Activated CD4-positive, alpha-beta memory T cell treated with anti-CD3 and anti-CD28 coated beads, Interleukin-2, amount 10 ng/mL, durations not matched to agents 7 days and 5 days (primary cell): ENCODE measurements around the gene METAP1. TPM values are rescaled to one million over a fixed set of nuclear protein-coding genes. Genes with fewer than 3 reads are reported as not detected.
"Not testable (repeated sequence)": the region's sequence is repeated elsewhere in the genome, so short reads cannot be mapped to it uniquely, and the experiment has no call there.

Experiments used
- CTCF ChIA-PET: fragments of 350-600 bp; sonication (Branson Sonifier 250); formaldehyde crosslinking; loops from one replicate; lab custom pipeline; 2021; ENCODE audit warnings: antibody characterized with exemption, inconsistent platforms; lab: Charles Lee
- POLR2A ChIA-PET: fragments of 350-600 bp; sonication (Branson Sonifier 250); formaldehyde crosslinking; loops from one replicate; lab custom pipeline; 2021; ENCODE audit warnings: antibody characterized with exemption; lab: Charles Lee
- DNase-seq: peaks from one replicate; pipeline ENCODE4 v3.0.0-alpha.2; 2020
- H3K27ac Mint-ChIP-seq: one replicate; pipeline ENCODE4 v1.8.0; 2021; ENCODE audit warnings: mild to moderate bottlenecking, mixed read lengths
- H3K27me3 Mint-ChIP-seq: one replicate; pipeline ENCODE4 v1.8.0; 2021; ENCODE audit warnings: mixed read lengths
- H3K36me3 Mint-ChIP-seq: one replicate; pipeline ENCODE4 v1.8.0; 2021; ENCODE audit warnings: low read depth, mixed read lengths
- H3K4me1 Mint-ChIP-seq: one replicate; pipeline ENCODE4 v1.8.0; 2021; ENCODE audit warnings: mixed read lengths
- H3K4me3 Mint-ChIP-seq: one replicate; pipeline ENCODE4 v1.8.0; 2021; ENCODE audit warnings: mild to moderate bottlenecking, mixed read lengths
- H3K9me3 Mint-ChIP-seq: one replicate; pipeline ENCODE4 v1.8.0; 2021; ENCODE audit warnings: mixed read lengths
- total RNA-seq, 2 experiments: library from RNA; stranded (reverse); gene quantifications; one replicate each; pipeline ENCODE4 v1.2.3, GENCODE V29; 2021

The METAP1 gene
- total RNA-seq, 2 experiments from 2014 or later: 41.5 to 44.9 TPM

GRCh38 chr4:98976716-98977115 is 18.8 kb upstream of the METAP1 start:
- CTCF ChIA-PET: no interaction called here
- POLR2A ChIA-PET: no interaction called here
- no peaks in the 10 kb centered on the region for H3K4me1 Mint-ChIP-seq
- H3K27ac Mint-ChIP-seq: no peak overlapping the region
- no peaks in the 10 kb centered on the region for H3K36me3 Mint-ChIP-seq
- peaks cover 4% of the 10 kb centered on the region for H3K27me3 Mint-ChIP-seq
- no peaks in the 10 kb centered on the region for H3K9me3 Mint-ChIP-seq
- no peak for DNase-seq
- H3K4me3 Mint-ChIP-seq: no peak overlapping the region

DNA sequence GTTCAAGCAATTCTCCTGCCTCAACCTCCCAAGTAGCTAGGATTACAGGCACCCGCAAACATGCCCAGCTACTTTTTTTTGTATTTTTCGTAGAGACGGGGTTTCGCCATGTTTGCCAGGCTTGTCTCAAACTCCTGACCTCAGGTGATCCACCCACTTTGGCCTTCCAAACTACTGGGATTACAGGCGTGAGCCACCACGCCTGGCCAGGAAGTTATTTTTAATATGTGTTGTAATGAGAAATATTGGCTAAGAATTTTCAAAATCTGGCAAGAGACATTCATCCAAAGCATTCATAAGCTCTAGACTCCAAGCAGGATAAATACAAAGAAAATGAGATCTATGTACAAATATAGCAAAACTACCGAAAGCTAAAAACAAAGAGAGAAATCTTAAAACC is 18.0 kb upstream of the METAP1 start:
- H3K4me1 Mint-ChIP-seq: no peaks in the 10 kb centered on the region
- H3K27ac Mint-ChIP-seq: no peak overlapping the region
- no peak overlapping the region for H3K4me3 Mint-ChIP-seq
- no peaks in the 10 kb centered on the region for H3K36me3 Mint-ChIP-seq
- CTCF ChIA-PET: no interaction called here
- H3K27me3 Mint-ChIP-seq: peaks cover 4% of the 10 kb centered on the region
- POLR2A ChIA-PET: no interaction called here
- no peak for DNase-seq
- no peaks in the 10 kb centered on the region for H3K9me3 Mint-ChIP-seq

DNA sequence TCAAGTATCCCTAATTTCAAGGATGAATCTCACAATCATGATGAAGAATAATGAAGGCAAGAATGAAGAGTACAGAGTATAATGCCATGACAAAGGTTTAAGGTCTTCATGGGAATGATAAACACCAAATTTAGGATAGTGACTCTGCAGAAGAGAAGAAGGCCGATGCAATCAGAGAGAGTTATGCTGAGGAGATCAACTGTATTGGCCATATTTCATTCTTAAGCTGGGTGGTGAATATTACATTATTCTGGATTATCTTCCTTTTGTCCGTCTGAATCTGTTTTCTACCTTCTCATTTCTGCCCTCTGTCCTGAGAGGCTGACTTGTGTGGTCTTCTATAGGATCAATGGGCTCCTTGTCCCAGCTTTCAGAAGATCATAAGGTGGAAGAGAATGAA is 7.8 kb upstream of the METAP1 start:
- Mint-ChIP-seq H3K4me1 (no peaks in the 10 kb centered on the region), H3K27ac (no peak overlapping the region), H3K27me3 (no peaks in the 10 kb centered on the region), H3K9me3 (no peaks in the 10 kb centered on the region), H3K36me3 (no peaks in the 10 kb centered on the region), H3K4me3 (no peak overlapping the region)
- CTCF ChIA-PET: no interaction called here
- no peak for DNase-seq
- POLR2A ChIA-PET: no interaction called here

- H3K27me3 Mint-ChIP-seq, H3K9me3 Mint-ChIP-seq, DNase-seq, H3K36me3 Mint-ChIP-seq, H3K27ac Mint-ChIP-seq, H3K4me3 Mint-ChIP-seq: not testable (repeated sequence)
- POLR2A ChIA-PET: interaction anchor here (1.1 to 5.7 kb wide), 4 partner anchors 51 to 525 kb away, joined by 3 to 91 read pairs (median 4); partner anchors contain the start of genes ADH5 and EIF4E
- peaks cover 21% of the 10 kb centered on the region for H3K4me1 Mint-ChIP-seq
- CTCF ChIA-PET: interaction anchor here (1.0 to 6.1 kb wide), 3 partner anchors 64 to 525 kb away, joined by 3 to 181 read pairs (median 4); no protein-coding TSS in a partner anchor
Observed at GRCh38 chr4:98992835-98993234, 2.7 kb upstream of the METAP1 start.

- Mint-ChIP-seq H3K9me3 (no peaks in the 10 kb centered on the region), H3K4me1 (peaks cover 26% of the 10 kb centered on the region), H3K27ac (no peak overlapping the region), H3K4me3 (no peak overlapping the region), H3K27me3 (no peaks in the 10 kb centered on the region), H3K36me3 (peaks cover 4% of the 10 kb centered on the region)
- ChIA-PET CTCF (interaction anchor here (1.0 to 6.1 kb wide), 7 partner anchors 14 to 526 kb away, joined by 3 to 181 read pairs (median 7); partner anchors contain the start of gene EIF4E), POLR2A (interaction anchor here (1.1 to 5.7 kb wide), 6 partner anchors 50 to 526 kb away, joined by 3 to 91 read pairs (median 7); partner anchors contain the start of genes ADH5 and EIF4E)
- no peak for DNase-seq
Observed at GRCh38 chr4:98993419-98994071, 2.0 kb upstream of the METAP1 start.

DNA sequence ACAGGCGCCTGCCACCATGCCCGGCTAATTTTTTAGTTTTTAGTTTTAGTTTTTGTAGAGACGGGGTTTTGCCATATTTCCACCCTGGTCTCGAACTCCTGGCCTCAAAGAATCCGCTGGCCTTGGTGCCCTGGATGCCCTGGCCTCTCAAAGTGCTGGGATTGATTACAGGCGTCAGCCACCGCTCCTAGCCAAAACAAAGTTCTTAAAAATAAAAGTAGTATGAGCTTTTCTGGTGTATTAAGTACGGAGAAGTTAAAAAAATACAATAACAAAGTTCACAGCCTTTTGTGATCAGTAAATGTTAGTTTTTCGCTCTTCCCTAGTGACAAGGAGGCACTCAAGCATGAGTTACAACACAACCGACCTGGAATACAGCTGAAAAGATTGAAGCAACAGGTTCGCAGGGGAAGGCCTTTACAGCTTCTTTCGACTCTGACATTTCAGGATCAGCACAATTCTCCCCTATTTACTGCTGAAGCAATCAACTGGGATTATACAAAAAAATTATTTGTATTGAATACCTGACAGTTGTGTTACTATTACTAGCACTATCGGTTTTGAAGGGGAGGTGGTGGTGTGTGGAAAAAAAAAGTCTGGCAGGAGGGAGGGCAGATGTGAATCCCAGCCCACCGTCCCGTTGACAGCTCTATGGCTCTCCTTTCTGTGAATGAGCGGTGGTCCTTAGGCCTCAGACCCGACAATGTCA is 893 bp upstream of the METAP1 start:
- Mint-ChIP-seq H3K4me1 (peaks cover 26% of the 10 kb centered on the region), H3K27ac (peak overlapping the region; percentile 98), H3K36me3 (peaks cover 4% of the 10 kb centered on the region), H3K9me3 (no peaks in the 10 kb centered on the region), H3K4me3 (peak overlapping the region; percentile 79), H3K27me3 (no peaks in the 10 kb centered on the region)
- no peak for DNase-seq
- CTCF ChIA-PET: interaction anchor here (0.7 to 6.1 kb wide), 56 partner anchors 8 to 852 kb away, joined by 3 to 181 read pairs (median 5); partner anchors contain the start of genes ADH5, EIF4E, RAP1GDS1 and STPG2
- POLR2A ChIA-PET: interaction anchor here (0.8 to 5.7 kb wide), 23 partner anchors 10 to 846 kb away, joined by 3 to 91 read pairs (median 5); partner anchors contain the start of genes ADH5, EIF4E, RAP1GDS1 and TSPAN5

DNA sequence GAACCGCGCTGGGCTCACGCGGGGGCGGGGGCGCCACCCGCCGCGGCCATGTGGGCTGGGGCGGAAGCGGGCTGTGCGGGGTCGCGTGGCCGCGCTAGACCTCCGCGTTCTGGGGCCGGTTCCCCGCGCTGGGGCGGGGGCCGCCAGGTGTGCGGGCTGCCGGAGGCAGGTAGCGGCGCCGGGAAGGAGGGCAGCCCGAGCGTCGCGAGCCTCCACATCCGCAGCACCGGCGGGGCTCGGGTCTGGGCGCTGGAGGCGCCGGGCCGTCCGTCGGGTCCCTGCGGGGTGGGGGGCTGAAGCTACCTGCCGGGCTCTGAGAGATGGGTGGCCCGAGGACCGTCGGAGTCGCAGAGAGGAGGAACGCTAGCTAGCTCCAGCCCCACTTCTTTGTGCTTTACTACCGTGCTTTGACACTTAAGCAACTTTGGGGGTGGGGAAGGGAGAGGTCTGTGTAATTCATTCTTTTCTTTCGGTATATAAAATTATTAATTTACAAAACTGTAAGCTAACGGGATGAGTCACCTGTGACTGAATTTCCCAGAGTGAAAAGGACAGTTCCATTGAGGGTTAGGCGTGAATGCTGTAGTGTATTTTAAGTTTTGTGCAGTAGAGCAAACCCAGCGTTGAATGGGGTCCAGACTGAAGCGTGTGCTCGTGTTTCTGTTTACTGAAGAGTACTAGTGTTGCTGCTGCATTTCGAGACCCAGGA is 689 bp downstream of the METAP1 start:
- H3K9me3 Mint-ChIP-seq: no peaks in the 10 kb centered on the region
- H3K4me3 Mint-ChIP-seq: peak overlapping the region; percentile 70
- H3K36me3 Mint-ChIP-seq: peaks cover 9% of the 10 kb centered on the region
- peaks cover 31% of the 10 kb centered on the region for H3K4me1 Mint-ChIP-seq
- no peak for DNase-seq
- no peaks in the 10 kb centered on the region for H3K27me3 Mint-ChIP-seq
- CTCF ChIA-PET: interaction anchor here (0.9 to 6.1 kb wide), 19 partner anchors 23 to 955 kb away, joined by 3 to 181 read pairs (median 8); partner anchors contain the start of genes ADH5, EIF4E and STPG2
- POLR2A ChIA-PET: interaction anchor here (0.6 to 5.7 kb wide), 15 partner anchors 10 to 848 kb away, joined by 3 to 91 read pairs (median 7); partner anchors contain the start of genes ADH5, EIF4E, RAP1GDS1 and TSPAN5
- peak overlapping the region; percentile 4 for H3K27ac Mint-ChIP-seq

DNA sequence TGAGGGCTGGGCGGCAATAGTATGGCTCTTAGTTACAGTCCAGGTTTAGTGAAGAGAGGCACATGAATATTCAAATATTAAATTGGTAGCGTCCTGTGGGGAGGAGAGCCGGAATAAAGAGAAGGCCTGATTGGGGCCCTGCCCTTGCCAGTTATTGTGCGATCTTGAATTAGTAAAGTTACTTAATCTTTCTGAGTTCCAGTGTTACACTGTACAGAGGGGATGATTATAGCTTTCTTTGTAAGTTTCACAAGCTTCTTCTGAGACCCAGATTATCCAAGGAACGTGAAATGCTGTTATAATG is 1.2 kb downstream of the METAP1 start:
- Mint-ChIP-seq H3K27me3 (no peaks in the 10 kb centered on the region), H3K9me3 (no peaks in the 10 kb centered on the region), H3K36me3 (peaks cover 9% of the 10 kb centered on the region), H3K4me1 (peaks cover 31% of the 10 kb centered on the region), H3K27ac (peak overlapping the region; percentile 4), H3K4me3 (peak overlapping the region; percentile 70)
- CTCF ChIA-PET: interaction anchor here (1.1 to 6.1 kb wide), 6 partner anchors 28 to 408 kb away, joined by 3 to 181 read pairs (median 23); partner anchors contain the start of genes ADH5 and EIF4E
- no peak for DNase-seq
- POLR2A ChIA-PET: interaction anchor here (0.6 to 5.7 kb wide), 11 partner anchors 9 to 736 kb away, joined by 3 to 91 read pairs (median 10); partner anchors contain the start of genes ADH5, EIF4E, RAP1GDS1 and TSPAN5

DNA sequence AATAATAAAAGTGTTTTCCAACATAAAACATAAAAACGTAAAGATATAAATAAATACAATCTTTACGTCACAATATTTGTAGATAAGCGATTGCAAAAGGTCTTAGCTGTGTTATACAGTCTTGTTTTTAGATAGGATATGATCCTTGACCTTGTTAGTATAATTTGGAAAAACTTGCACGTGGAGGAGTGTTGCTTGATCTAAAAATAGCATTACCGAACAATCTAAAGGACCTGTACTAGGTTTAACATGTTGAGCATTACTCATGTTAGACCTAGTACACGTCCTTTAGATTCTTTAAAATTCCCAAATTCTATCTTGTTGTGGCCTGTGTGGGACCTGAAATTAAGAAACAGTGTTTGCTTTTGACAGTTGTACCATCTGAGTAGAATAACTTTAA is 1.6 kb downstream of the METAP1 start:
- CTCF ChIA-PET: interaction anchor here (1.1 to 6.1 kb wide), 3 partner anchors 38 to 91 kb away, joined by 3 to 181 read pairs (median 3); partner anchors contain the start of gene ADH5
- no peak for DNase-seq
- H3K4me3 Mint-ChIP-seq: peak overlapping the region; percentile 25
- H3K4me1 Mint-ChIP-seq: peaks cover 31% of the 10 kb centered on the region
- no peaks in the 10 kb centered on the region for H3K9me3 Mint-ChIP-seq
- POLR2A ChIA-PET: interaction anchor here (1.2 to 5.7 kb wide), 5 partner anchors 59 to 339 kb away, joined by 3 to 91 read pairs (median 31); partner anchors contain the start of genes ADH5, EIF4E and TSPAN5
- H3K27ac Mint-ChIP-seq: no peak overlapping the region
- H3K36me3 Mint-ChIP-seq: peaks cover 9% of the 10 kb centered on the region
- no peaks in the 10 kb centered on the region for H3K27me3 Mint-ChIP-seq

GRCh38 chr4:98998551-98998950 is 3.0 kb downstream of the METAP1 start:
- DNase-seq: no peak
- peaks cover 36% of the 10 kb centered on the region for H3K4me1 Mint-ChIP-seq
- CTCF ChIA-PET: interaction anchor here (1.1 to 4.4 kb wide), 3 partner anchors 56 to 71 kb away, joined by 3 to 20 read pairs (median 3); no protein-coding TSS in a partner anchor

DNA sequence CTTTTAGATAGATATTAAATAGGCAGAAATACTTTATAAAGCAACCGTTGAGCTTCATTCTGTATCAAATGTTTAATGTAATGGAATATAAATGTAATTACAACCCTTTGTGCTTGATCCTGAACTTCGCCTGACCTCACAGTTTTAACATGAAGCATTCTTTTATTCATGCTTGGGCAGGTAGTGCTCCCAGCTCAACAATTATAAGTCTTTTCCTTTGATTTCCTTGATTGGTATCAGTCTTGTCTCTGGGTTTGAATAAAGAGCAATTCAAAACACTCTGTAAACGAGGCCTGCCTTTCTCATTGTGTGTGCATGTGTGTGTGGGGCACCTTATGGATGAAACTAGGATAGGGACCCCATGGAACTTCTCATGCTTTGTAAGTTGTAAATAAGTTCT is 6.8 kb downstream of the METAP1 start:
- Mint-ChIP-seq H3K27me3 (no peaks in the 10 kb centered on the region), H3K9me3 (no peaks in the 10 kb centered on the region), H3K27ac (no peak overlapping the region), H3K4me3 (no peak overlapping the region), H3K4me1 (peaks cover 21% of the 10 kb centered on the region), H3K36me3 (peaks cover 9% of the 10 kb centered on the region)
- CTCF ChIA-PET: interaction anchor here (4.4 kb wide), 1 partner anchor 54 kb away, joined by 20 read pairs; no protein-coding TSS in a partner anchor
- POLR2A ChIA-PET: interaction anchor here (1.7 kb wide), 1 partner anchor 54 kb away, joined by 5 read pairs; no protein-coding TSS in a partner anchor
- DNase-seq: no peak

More at GRCh38 chr4:98998551-98998950, 3.0 kb downstream of the METAP1 start:
- no peaks in the 10 kb centered on the region for H3K9me3 Mint-ChIP-seq
- POLR2A ChIA-PET: interaction anchor here (1.2 to 1.5 kb wide), 2 partner anchors 70 to 341 kb away, joined by 3 to 5 read pairs; partner anchors contain the start of genes EIF4E and TSPAN5
- H3K36me3 Mint-ChIP-seq: peaks cover 9% of the 10 kb centered on the region
- H3K27me3 Mint-ChIP-seq: no peaks in the 10 kb centered on the region
- no peak overlapping the region for H3K4me3 Mint-ChIP-seq
- no peak overlapping the region for H3K27ac Mint-ChIP-seq

DNA sequence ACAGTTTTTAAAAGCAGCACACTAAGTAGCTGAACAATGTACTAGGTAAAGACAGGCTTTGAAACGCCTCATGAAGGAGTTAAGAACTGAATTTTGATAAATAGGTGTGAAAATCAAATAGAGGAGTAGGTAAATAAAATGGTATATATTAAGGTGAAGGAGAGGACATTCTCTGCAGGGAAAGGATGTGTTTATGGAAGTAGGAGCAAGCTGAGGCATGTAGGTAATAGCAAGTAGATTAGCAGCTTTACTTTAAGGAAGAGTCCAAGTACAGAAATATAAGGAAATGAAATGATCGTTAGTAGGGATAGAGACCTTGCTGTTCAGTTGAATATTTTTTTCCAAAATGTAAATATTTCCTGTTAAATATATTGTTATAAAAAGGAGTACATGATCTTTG is 12.5 kb downstream of the METAP1 start:
- Mint-ChIP-seq H3K4me3 (no peak overlapping the region), H3K4me1 (no peaks in the 10 kb centered on the region), H3K27me3 (no peaks in the 10 kb centered on the region), H3K27ac (no peak overlapping the region), H3K36me3 (peaks cover 26% of the 10 kb centered on the region), H3K9me3 (peaks cover 7% of the 10 kb centered on the region)
- no peak for DNase-seq
- CTCF ChIA-PET: interaction anchor here (1.1 to 1.9 kb wide), 2 partner anchors 13 to 48 kb away, joined by 3 to 7 read pairs; partner anchors contain the start of gene METAP1
- POLR2A ChIA-PET: interaction anchor here (1.4 to 1.6 kb wide), 2 partner anchors 12 kb away, joined by 3 to 7 read pairs; partner anchors contain the start of gene METAP1
